Thoracic aorta (tissue), 2 donors: ENCODE results near the gene SLC9A7. TPM values are rescaled to one million over a fixed set of nuclear protein-coding genes. Genes with fewer than 3 reads are reported as not detected.
A peak's percentile ranks its signal among the peaks of the same experiment; 100 is the strongest.

Experiments
- ATAC-seq: fragments of 150-250 bp; one replicate; pipeline ENCODE4 v1.8.0; 2017; ENCODE audit warnings: low read depth; ENCODE audit not compliant: insufficient number of reproducible peaks, low FRiP score
- DNase-seq: peaks from one replicate; pipeline ENCODE4 v3.0.0-alpha.2; 2020; ENCODE audit warnings: low spot score
- H3K27ac ChIP-seq, 2 donors: fragments of 200-600 bp; sonication (generic); 1 replicate in 1 of 2; 2 replicates in 1 of 2; pipeline ENCODE4 v1.5.1; 2016; ENCODE audit warnings: mild to moderate bottlenecking in 2 of 2, moderate library complexity in 2 of 2
- H3K27me3 ChIP-seq: fragments of 200-600 bp; sonication (generic); replicated peaks from 2 replicates; pipeline ENCODE4 v1.6.0; 2016; ENCODE audit warnings: mild to moderate bottlenecking; ENCODE audit not compliant: insufficient read depth
- H3K36me3 ChIP-seq: fragments of 200-600 bp; sonication (generic); one replicate; pipeline ENCODE4 v1.5.1; 2016
- H3K4me1 ChIP-seq, 2 donors: fragments of 200-600 bp; sonication (generic); 1 replicate in 1 of 2; 2 replicates in 1 of 2; pipeline versions ENCODE4 v1.5.1 to v1.6.0; 2016; ENCODE audit warnings: low read depth in 2 of 2, mild to moderate bottlenecking in 1 of 2; ENCODE audit not compliant: control insufficient read depth in 1 of 2
- H3K4me3 ChIP-seq: fragments of 200-600 bp; sonication (generic); 2 replicates; pipeline ENCODE4 v1.5.1; 2016; ENCODE audit warnings: mild to moderate bottlenecking
- H3K9me3 ChIP-seq: fragments of 200-600 bp; sonication (generic); 2 replicates; pipeline ENCODE4 v1.5.1; 2016
- total RNA-seq, 2 donors: library from RNA; depleted of rRNA; stranded (reverse); fragments of >200 nt; gene quantifications; one replicate each; pipeline versions ENCODE4 v1.1.0 to v1.2.3, GENCODE V29; 2016
- TF ChIP-seq, protein P1 (sequence below): fragments of 200-600 bp; sonication (generic); IDR thresholded peaks from one replicate; pipeline ENCODE4 v1.5.1; 2019; ENCODE audit warnings: antibody characterized with exemption

SLC9A7 gene
- total RNA-seq, 2 donors from 2014 or later, result 6.7 to 12.2 TPM

DNA sequence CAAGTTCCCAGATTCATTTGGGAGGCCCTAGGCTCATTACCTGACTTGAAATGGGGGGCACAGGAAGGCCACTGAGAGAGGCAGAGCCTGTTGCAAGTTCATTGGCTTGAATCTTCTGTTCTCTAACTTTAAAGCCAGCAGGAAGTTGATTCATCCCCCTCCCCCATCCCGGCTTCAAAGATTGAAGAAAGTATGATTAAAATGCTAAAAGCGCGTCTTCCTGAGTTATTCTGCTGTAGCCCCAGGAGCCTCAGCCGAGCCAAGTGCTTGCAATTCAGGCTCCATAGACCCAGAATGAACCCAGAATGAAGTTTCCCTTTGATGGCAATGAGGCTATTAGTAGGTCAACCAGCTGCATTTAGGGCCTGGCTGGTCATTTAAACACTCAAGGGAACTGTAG lies 170.7 kb downstream of the SLC9A7 start:
- no peaks in the 10 kb centered on the region for H3K36me3 ChIP-seq
- peaks cover 4 to 44% of the 10 kb centered on the region in 2 donors for H3K4me1 ChIP-seq
- DNase-seq (peak; percentile 17), ATAC-seq (peak; percentile 12)
- H3K27me3 ChIP-seq, result no peaks in the 10 kb centered on the region
- TF ChIP-seq, protein P1, sequence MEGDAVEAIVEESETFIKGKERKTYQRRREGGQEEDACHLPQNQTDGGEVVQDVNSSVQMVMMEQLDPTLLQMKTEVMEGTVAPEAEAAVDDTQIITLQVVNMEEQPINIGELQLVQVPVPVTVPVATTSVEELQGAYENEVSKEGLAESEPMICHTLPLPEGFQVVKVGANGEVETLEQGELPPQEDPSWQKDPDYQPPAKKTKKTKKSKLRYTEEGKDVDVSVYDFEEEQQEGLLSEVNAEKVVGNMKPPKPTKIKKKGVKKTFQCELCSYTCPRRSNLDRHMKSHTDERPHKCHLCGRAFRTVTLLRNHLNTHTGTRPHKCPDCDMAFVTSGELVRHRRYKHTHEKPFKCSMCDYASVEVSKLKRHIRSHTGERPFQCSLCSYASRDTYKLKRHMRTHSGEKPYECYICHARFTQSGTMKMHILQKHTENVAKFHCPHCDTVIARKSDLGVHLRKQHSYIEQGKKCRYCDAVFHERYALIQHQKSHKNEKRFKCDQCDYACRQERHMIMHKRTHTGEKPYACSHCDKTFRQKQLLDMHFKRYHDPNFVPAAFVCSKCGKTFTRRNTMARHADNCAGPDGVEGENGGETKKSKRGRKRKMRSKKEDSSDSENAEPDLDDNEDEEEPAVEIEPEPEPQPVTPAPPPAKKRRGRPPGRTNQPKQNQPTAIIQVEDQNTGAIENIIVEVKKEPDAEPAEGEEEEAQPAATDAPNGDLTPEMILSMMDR, result no peak
- peak overlapping the region; percentile 37 to 77 for H3K27ac ChIP-seq
- H3K9me3 ChIP-seq, result no peaks in the 10 kb centered on the region
- H3K4me3 ChIP-seq, result peak overlapping the region; percentile 38

DNA sequence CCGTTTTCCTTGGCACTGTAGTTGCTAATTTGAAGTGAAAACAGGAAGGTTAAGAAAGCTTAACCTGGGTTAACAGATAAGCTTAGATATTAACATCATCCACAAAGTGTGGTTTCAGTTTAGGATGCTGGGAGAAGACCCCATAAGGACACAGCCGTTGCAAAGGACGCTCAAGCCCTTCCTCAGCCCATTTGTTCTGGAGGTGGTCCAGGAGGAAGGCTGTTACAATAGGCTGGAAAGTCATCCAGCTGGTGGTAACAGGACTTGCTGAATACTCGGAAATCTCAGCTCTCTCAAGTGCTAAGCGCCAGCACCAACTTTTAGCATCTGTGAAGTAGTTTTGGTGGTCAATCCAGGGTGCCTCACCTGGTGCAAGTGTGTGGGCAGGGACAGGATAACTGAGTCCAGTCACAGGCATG lies 171.2 kb downstream of the SLC9A7 start:
- TF ChIP-seq, protein P1, result no peak
- H3K36me3 ChIP-seq, result no peaks in the 10 kb centered on the region
- peak overlapping the region; percentile 37 to 77 for H3K27ac ChIP-seq
- H3K4me3 ChIP-seq, result peak overlapping the region; percentile 38
- H3K27me3 ChIP-seq, result no peaks in the 10 kb centered on the region
- H3K9me3 ChIP-seq, result no peaks in the 10 kb centered on the region
- DNase-seq (no peak), ATAC-seq (peak; percentile 45)
- peaks cover 4 to 47% of the 10 kb centered on the region in 2 donors for H3K4me1 ChIP-seq

DNA sequence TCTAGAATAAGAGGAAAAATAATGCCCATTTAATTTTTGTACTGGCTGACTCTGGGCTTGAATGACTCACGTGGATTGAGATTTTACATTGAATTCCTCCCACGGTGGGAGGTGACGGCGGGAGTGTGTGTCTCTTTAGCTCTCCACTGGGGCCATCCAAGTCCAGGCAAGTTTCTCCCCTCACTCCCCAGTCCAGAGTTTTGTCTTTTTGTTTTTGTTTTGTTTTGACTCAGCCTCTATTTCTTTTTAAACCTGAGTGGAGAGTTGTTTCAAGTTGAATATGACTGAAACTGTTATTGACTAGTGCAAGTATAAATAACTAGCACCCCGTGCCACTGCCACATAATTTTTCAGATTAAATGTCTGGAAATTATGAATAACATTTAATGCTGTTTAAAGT lies 171.8 kb downstream of the SLC9A7 start:
- H3K27me3 ChIP-seq, result no peaks in the 10 kb centered on the region
- H3K9me3 ChIP-seq, result no peaks in the 10 kb centered on the region
- H3K4me3 ChIP-seq, result peak overlapping the region; percentile 38
- H3K4me1 ChIP-seq, result peaks cover 4 to 51% of the 10 kb centered on the region in 2 donors
- no peak for DNase-seq
- H3K27ac ChIP-seq, result peak overlapping the region; percentile 37 to 77
- TF ChIP-seq, protein P1, result no peak
- ATAC-seq, result no peak
- no peaks in the 10 kb centered on the region for H3K36me3 ChIP-seq

DNA sequence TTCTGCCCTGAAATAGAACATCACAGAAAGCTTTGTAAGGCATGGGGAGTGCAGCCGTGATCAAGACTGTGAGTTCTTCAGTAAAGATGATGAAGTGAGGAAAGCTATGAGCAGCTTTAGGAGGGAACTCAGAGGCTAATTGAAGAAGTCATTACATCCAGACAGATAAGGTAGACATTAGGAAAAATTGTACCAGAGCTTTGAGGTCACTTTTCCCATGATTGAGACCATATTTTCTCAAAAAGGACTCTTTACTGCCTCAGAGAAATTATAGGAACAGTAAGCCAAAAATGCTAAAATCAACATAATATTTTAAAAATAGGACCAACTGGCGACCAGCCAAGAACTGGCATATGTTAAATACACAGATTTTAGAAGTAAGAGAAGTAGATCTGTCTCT lies 174.2 kb downstream of the SLC9A7 start:
- TF ChIP-seq, protein P1, result no peak
- Histone ChIP-seq H3K9me3 (no peaks in the 10 kb centered on the region), H3K4me1 (peaks cover 7 to 51% of the 10 kb centered on the region in 2 donors), H3K36me3 (no peaks in the 10 kb centered on the region), H3K27ac (peak overlapping the region in 1 of 2 donors; percentile 81), H3K4me3 (no peak overlapping the region), H3K27me3 (no peaks in the 10 kb centered on the region)
- ATAC-seq (no peak), DNase-seq (no peak)

DNA sequence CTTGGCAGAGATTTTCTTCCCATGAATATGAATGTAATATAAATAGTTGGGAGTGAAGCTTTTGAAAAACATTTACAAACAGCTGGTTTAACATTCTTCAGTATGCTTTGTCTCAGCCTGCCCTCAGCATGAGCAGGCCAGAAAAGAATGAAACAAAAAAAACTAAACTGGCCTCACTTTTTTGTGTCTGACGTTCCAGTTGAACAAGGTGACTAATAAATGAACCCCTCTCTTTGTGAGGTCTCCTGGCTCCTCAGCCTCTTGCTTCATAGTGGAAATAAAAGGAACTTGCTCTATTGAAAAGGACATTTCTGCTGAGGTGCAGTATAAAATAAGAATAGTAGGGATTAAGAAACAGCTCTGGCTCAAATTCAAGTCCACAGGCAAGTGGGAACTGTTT lies 176.0 kb downstream of the SLC9A7 start:
- no peaks in the 10 kb centered on the region for H3K9me3 ChIP-seq
- H3K27ac ChIP-seq, result peak overlapping the region; percentile 81 to 82
- no peaks in the 10 kb centered on the region for H3K27me3 ChIP-seq
- peak overlapping the region; percentile 4 for H3K4me3 ChIP-seq
- H3K4me1 ChIP-seq, result peaks cover 6 to 33% of the 10 kb centered on the region in 2 donors
- DNase-seq, result no peak
- TF ChIP-seq, protein P1, result no peak
- ATAC-seq, result peak; percentile 56
- H3K36me3 ChIP-seq, result no peaks in the 10 kb centered on the region
